ENCODE measurements around the gene WDFY2.

WDFY2 gene

DNA sequence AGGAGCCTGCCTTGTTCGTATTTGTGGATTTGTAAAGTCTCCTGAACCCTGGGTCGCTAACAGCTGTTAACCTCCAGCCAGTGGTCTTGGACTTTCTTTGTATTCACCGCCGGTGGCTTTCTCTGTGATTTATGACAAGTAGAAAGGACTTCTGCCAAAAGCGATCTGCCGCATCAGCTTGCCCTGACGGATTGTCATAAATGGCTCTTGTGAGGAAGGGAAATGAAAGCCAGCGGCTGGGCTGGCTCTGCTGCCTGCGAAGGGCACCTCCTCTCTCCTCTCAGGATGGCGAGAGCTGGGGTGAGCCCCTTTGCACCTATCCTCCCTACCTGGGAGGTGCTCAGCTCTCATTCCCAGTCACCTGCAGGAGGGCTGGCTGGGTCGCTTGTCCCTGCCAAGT lies 194.1 kb downstream of the WDFY2 start:
- DNase-seq, result no peak

DNA sequence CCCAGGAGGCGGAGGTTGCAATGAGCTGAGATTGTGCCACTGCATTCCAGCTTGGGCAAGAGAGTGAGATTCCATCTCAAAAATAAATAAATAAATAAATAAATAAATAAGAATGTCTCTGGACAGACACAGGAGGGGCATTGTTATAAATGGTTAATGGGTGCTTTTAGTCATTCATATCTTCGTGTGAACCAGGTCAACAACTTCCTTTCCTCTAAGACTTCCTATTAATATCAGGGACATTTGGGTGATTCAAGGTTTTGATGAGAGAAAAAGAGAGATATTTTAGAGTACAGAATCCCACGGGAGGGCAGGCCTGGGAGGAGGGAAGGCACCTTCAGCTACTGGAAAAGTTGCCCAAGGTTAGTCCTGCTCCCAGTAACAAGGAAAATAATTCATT lies 195.8 kb downstream of the WDFY2 start:
- DNase-seq, result no peak

DNA sequence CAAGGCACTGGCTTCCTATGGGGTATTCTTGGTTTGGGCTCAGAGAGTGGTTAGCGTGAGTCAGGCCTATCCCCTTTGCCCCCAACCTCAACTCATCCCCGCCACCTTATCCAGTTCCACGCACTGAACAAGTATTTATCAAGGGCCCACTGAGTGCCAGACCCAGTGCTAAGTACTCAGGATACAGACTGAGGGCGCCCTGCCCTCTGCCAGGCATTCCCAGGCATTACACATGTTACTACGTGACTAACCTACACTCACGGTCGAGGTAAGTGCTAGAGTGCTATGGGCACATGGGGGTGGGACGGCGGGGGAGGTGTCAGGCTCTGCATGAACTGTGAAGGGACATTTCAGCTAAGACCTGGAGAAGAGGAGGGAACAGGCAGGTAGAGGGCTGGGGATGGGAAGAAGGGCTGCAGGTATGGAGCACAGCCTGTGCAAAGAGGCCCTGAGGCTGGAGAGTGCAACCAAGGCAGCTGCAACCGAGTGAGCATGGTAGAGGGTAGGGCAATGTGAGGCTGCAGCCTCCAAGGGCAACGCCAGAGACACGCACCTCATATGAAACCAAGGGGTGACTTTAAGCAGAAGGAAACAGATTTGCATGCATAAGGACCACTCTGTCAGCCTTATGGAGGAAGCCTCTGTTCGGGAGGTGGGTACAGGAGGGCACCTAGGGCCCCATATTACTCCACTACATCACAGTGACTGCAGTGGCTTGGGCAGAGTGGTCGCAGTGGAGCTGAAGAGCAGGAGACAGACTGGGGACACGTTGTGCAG lies 197.2 kb downstream of the WDFY2 start:
- no peak for DNase-seq

DNA sequence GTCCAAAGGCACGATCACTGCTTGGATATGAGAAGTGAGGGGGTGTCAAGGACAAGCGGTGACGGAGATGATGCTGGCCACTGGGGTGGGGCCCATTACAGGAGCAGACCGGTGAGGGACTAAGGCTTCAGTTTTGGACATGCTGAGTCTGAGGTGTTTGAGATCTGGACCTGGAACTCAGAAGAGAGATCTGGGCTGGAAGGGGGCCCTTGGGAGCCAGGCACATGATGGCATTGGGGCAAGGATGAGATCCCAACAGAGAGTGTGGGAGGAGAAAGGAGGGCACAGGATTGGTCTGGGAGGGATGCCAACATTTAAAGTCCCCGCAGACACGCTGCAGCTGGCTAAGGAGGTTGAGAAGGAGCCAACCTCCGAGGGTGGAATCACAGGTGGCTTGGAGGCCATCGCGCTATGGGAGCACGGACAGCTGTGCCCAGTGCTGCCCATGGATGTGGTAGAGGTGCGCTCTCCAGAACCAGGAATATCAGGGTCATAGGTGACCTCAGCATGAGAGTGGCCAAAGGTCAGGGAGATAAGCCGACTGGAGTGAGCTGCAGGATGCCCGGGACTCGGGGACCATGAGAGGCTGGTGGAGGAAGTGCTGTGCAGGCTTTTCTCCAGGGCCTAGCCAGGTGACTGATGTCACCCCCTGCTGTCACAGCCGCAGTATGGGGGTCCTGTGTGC lies 197.9 kb downstream of the WDFY2 start:
- no peak for DNase-seq

DNA sequence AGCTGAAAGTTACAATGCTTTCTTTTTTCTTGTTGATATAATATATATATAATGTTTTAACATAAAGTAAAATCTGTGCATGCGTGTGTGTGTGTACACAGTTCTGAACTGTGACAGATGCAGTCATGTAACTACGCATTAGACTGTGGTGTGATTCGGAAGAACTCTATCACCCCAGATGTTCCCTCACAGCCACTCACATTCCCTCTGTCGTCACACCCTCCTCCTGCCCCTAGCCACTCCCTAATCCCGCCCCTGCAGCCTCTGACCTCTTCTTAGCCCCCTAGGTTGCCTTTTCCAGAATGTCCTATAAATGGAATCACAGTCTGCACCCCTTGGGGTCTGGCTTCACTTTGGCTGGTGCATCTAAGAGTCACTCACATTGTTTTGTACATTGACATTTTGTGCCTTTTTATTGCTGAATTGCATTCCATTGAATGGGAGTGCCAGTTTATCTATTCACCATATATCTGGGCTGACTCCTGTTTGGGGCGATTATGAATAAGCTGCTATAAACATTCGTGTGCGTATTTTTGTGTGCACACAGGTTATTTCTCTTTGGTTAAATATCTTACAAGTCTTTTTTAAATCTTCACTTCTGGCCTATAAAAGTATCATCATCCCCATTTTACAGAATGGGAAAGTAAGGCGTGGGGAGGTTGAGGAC lies 199.3 kb downstream of the WDFY2 start:
- DNase-seq, result no peak

DNA sequence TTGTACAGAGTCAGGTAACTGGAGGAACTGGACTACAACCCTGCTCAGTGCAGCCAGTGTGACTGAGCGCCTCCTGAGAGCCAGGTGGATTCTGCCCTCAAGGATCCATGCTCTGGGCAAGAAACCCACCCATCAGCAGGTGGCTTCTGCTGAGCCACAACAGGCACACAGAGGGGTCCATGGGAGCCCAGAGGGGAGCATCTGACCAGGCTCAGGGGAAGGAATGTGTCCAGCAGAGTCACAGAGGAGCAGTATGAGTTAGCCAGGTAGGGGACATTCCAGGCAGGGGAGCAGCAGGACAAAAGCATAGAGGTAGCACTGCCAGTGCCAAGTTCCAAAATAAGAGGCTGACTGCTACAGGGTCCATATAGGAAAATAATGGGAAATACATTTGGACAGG lies 199.8 kb downstream of the WDFY2 start:
- DNase-seq, result no peak

DNA sequence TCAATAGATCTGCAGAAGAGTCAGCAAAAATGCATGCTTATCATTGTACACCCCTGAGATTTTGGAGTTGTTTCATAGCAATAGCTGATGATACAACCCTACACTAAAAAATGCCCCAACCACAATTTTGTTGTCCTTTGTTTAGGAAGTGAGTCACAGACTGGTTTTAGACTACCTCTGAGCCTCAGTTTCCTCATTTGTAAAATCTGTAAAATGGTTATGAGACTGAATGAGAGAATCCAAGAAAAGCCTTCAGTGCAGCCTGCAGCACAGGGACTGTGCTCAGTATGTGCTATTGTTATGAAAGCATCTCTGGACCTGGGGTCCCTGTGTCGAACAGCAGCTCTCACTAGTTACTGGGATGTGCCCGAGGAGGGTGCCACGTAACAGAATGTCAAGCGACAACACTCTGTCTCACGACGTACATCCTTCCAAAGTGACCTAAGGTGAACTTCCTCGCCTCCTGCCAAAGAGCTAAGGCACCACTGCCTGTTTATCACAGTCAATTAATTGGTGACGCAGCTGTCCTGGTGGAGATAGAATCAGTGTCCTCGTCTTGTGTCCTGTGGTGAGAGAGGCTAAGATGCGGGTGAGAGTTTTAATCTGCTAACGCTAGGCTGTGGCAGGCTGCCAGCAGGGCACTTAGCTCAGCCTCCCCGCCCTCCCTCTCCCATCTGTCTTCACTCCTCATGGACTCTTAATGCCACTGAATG lies 201.6 kb downstream of the WDFY2 start:
- DNase-seq, result no peak

DNA sequence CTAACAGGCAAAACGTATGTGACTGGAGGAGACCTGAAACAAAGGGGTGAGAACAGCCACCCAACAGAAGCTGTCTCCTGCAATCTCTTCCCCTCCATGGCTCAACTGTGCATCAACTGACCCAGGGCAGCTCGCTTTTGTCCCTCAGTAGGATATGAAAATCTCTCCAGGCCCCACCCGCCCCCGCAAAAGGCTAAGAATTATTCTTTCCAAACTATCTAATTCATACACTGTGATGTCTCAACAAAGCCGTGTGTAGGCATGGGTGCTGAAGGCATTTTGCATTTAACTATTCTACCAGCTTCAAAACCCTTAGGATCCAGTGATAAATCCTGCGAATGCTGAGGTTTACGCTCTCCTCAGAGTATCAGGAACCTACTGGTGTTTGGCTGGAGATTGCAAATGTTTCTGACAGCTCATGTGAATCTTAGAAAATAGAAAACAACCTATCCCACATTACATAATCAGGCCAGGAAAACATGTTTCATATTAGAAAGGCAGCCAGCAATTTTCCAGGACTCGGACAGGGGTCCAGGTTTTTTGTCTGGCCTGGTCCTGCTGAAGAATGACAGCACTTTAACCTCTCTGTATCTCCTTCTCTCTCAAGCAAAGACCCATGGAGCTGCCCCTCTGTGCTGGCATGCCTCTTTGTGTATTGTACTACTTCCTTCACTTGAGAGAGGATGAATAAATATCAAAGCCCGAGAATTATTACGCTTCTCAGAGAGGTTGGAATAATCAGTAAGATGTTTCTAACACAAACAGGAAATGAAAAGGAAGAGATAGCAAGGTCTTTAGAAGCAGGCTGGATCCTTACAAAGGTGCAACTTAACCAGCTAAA lies 202.4 kb downstream of the WDFY2 start:
- no peak for DNase-seq

DNA sequence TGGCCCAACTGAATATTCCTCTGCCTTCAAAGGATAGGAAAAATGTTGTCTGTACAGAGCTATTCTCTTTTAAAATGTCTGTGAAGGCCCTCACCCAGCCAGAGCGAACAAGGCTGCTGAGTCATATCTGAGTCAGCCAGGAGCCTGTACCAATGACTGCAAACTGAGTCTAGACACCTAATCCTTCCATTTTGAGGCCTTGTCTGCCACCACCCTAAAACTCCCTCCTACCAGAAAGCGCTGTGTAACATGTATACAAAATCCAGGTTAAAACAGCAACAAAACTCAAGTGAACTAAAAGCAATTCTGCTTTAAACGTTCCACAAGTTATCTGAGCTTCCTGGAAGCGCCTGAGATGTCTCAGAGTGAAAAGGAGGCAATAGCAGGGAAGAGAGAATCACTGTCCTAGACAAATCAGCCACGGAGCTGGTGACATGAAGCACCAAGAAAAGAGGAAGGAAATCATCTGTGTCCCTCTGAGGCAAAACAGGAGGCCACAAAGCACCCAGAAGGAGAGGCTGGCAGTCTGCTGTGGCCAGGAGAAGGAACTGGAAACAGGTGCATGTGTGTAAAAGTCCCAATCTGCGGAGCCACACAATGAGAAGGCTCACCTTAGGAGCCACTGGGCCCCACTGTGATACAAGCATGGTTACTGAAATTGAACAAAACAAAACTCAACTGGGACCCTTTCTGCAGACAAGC lies 209.5 kb downstream of the WDFY2 start:
- no peak for DNase-seq

DNA sequence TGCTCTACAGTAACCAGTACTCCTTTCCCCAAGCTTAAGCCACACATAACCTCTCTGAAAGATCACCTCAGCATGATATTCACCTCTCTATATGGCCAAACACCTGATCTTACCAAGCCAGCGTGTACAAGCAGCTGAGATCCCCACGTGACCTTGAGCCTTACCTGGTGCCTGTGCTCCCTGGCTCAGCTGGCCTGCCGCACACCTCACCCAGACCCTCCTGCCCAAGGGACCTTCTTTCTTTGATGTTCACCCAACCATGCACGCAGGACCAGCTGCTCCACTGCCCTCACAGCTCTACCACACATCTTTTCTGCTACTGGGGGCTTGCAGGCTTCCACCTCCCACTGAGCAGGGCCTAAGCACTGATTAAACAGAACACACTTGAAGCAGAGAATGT lies 210.7 kb downstream of the WDFY2 start:
- DNase-seq, result no peak

DNA sequence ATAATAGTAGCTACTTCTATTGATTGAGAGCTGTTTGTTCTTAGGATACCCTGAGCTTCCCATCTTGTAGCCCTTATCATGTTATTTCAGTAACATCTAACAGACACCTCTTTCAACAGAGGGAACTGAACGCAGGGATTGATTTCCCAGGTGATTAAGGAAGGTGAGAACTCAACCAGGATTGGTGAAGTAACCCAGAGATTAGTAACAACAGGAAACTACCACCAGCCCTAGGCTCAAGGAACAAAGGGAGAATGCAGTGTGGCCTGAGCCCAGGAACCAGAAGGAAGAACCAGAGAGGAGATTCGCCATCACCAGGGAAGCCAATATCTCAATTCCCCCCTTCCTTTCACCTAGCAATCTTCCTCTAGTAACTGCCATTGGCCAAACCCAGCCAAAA lies 211.2 kb downstream of the WDFY2 start:
- no peak for DNase-seq

DNA sequence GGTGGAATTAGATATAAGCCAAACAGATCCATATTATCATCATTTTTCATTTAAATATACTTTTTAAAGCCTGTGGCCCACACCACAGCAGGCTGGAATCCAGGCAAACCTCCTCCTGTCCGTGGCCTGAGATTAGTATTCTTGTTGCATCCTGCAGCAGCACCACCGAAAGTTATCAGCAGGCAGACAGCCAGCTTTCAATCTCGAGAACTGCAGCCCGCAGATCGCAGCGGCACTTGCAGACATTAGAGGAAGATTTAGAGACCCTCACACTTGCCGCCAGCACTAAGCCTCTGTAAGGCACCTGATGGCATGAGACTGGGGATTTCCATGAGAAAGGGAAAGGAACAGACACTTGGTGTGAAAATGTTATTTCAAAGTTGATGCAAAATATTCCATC lies 212.3 kb downstream of the WDFY2 start:
- no peak for DNase-seq

DNA sequence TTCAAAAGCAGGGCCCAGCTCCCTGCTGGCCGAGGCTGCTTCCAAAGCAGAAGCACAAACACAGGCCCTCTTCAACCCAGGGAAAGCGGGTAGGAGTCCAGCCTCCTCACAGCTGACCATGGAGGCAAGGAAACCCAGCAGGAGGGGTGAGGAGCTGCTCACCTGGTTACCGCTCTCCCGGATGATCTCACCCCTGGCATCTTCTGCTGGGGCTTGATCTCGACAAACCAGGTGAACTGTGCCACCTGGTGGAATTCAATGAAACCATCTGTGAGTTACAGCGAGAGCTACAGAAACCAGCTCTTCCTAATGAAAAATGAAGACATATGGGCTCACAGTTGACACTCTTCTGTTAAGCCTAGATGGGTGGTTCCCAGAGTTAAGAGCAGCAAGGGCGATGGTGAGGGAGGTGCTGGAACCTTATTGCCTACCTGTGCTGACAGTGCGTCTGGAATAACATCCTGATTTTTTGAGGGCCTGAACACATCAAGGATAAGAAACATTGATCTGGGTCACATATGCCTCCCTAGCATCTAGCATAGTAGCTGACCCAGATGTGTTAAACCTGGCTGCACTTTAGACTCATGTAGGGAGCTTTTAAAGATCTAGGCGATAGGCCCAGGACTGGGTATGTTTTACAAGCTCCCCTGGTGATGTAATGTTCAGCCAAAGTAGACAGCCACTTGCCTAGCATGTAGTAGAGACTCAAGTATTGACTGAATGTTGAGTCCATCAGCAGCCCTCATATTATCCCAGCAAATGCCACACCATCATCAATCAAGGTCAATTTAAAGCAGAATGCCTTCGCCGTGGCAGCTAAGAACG lies 213.6 kb downstream of the WDFY2 start:
- DNase-seq, result peak; percentile 46

DNA sequence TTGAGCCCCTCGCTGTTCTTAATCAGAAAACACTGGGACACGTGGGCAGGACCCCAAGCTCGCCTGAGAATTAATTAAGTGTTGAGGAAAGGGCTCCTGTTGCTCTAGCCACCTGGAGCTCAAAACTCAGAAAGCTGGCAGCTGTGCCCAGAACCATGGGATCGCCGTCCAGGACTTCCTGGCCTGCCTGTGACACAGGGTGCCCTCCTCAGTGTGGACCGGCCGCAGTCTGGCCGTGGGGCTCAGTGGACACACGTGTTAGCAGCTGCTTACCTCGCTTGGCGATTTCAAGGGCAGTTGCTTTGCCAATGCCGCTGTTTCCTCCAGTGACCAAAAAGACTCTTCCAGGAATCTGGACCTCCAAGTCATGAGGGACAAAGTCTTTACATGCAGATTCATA lies 215.0 kb downstream of the WDFY2 start:
- no peak for DNase-seq

DNA sequence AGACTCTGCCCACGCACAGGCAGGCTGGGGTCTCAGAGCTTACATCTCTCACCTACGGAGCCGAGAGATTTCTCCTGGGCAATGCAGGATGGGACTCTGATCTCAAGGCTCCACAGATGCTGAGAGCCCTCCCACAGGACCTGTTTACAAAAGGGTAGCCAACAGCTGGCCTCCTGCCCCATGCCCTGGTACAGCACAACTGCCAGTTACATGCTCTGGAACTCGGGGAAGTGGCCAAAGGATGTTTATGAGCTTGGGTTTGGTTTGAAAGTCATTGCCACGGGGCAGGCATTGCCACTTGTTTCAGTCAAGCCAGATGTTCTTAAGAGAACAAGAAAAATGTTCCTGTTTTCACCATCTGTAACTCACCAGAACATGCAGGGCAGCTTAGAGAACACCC lies 216.2 kb downstream of the WDFY2 start:
- no peak for DNase-seq

DNA sequence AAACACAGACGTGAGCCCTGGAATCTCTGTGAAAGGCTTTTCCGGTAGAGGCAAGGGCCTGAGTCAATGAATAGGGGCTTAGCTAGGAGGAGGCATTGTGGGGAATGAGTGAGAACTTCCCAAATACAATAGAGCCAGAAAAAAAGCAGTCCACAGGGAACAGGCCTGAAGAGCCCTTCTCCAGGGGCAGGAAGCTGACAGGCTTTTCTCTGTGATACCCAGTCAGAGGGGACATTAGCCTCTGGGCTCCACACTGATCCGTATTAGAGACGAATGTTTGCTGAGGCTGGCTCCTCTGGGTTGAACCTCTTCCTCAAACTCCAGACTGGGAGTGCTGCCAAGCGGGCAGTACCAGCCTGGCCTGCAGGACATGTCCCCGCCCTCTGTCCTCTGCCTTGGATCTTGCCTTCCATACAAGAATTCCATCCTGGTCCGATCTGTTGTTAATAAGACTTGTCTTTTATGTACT lies 217.4 kb downstream of the WDFY2 start:
- DNase-seq, result no peak

DNA sequence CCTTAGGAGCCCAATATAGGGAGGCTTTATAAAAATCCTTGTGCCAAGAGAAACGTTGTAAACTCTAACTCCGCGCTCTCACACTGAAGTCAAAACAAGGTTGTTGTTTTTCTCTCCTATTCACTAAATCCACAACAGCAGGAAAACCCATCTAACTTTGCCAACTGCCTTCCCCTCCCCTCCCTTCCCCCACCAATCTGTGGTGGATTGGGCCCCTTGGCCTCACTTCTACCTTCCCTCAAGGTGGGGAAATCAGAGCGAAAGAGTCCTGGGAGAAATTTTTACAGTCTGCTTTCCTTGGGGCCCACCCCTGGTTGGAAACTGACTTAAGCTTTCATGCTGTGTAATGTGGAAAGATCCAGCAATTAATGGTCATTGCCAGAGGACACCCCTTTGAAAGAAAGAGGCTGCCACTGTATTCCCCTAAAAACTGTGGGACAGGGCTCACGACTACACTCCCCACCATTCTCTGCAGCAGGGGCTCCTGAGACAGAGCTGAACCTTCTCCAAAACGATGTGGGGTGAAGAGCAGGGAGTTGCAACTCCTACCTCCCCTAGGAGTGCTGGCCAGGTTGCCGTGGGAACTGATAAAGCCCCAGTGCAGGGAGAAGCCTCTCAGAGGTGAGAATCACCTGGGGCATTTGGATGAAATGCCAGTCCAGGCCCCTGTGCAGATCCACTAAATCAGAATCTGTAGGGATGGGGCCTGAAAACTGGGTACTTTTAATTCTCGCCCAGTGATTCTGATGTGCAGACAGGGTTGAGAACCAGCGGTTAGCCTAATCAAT lies 218.6 kb downstream of the WDFY2 start:
- DNase-seq, result no peak

DNA sequence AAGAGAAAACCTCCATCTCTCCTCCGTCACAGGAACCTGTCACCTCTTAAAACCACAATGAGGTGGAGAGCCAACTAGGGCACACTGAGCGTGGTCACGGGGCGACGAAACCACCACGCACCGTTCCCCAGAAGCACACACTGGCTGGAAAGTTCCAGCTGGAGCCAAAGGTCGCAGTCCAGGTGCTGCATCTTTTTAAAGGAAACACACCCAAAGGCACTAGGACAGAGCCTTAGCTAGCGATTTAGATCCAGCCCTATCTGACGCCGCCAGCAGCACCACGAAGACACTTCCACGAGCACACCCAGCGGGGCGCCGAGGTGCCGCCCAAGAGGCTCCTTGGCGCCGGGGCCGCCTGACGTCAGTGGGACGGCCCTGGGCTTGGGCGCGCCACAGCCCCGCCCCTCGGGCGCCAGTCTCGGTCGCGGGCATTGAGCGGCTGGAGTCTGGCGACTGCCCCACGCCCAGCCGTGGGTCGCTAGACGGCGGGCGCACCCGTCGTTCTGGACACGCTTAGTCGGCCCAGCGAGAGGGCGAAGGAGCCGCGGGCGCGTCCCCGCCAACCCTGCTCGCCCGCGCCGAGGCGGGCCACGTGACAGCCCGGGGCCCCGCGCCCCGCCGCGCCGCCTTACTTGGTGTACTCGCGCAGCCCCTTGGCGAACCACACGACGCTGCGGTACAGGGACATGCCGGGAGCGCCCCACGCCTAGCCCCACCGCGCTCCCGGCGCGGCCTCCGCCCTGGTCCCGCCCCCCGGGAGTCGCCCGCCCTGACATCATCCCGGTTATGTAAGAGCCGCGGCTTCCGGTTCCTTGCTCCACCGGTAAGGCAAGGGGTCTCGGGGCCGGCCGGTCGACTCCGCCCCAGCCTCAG lies 219.4 kb downstream of the WDFY2 start, which contains the start of gene DHRS12:
TSS of gene DHRS12 (minus strand) at position 742 of the 873 bp plus-strand sequence. CDS start 4,504 bp downstream, outside the sequence.
- DNase-seq, result peak; percentile 76
